D721Med (cell line): Measurements from ENCODE around the gene ABCA6.

Source experiments
- DNase-seq: peaks from one replicate; pipeline ENCODE4 v3.0.0; 2011; ENCODE audit warnings: low spot score; ENCODE audit not compliant: insufficient read length
- FAIRE-seq: peaks from 2 replicates; lab custom pipeline; 2011; peaks lifted over from hg19 to GRCh38; lab: Jason Lieb, UNC
- CTCF ChIP-seq: IDR thresholded peaks from 2 replicates; pipeline ENCODE4 v1.5.1; 2012; ENCODE audit warnings: mild to moderate bottlenecking, control low read depth; ENCODE audit not compliant: insufficient read depth; ENCODE audit errors: missing control alignments

The ABCA6 gene

GRCh38 chr17:69045646-69046045, 96.0 kb downstream of the ABCA6 start:
- TF ChIP-seq CTCF, result no peak
- FAIRE-seq (no peak), DNase-seq (no peak)

- DNase-seq (no peak), FAIRE-seq (no peak)
- no peak for TF ChIP-seq CTCF
Measured at GRCh38 chr17:69044371-69044770, 97.3 kb downstream of the ABCA6 start.

- no peak for TF ChIP-seq CTCF
- FAIRE-seq (no peak), DNase-seq (no peak)
Measured at GRCh38 chr17:69043098-69043734, 98.5 kb downstream of the ABCA6 start.

GRCh38 chr17:69042308-69042707, 99.4 kb downstream of the ABCA6 start:
- TF ChIP-seq CTCF, result no peak
- FAIRE-seq (no peak), DNase-seq (no peak)

GRCh38 chr17:69031839-69032238, 109.9 kb downstream of the ABCA6 start:
- TF ChIP-seq CTCF, result no peak
- no peak for DNase-seq
- no peak for FAIRE-seq

GRCh38 chr17:69030169-69030568, 111.5 kb downstream of the ABCA6 start:
- no peak for DNase-seq
- FAIRE-seq, result no peak
- TF ChIP-seq CTCF, result no peak
